ENCODE data around the gene LHFPL3.

The LHFPL3 gene

GRCh38 chr7:104825099-104825498 is 496.7 kb downstream of the LHFPL3 start:
- Histone ChIP-seq H2AFZ (ENCODE audit: low read length) (no peak overlapping the region), H3K9ac (ENCODE audit: low read length) (no peak overlapping the region), H3K9me2 (ENCODE audit: low read depth, low read length) (no peaks in the 10 kb centered on the region), H4K20me1 (ENCODE audit: insufficient read depth, low read length) (no peaks in the 10 kb centered on the region), H3K27me3 (ENCODE audit: insufficient read depth, low read length) (no peaks in the 10 kb centered on the region), H3F3A (ENCODE audit: insufficient read depth, low read length) (no peaks in the 10 kb centered on the region), H3K27ac (ENCODE audit: low read depth, low read length, poor library complexity, severe bottlenecking) (no peak overlapping the region), H3K9me3 (ENCODE audit: low read length) (no peaks in the 10 kb centered on the region), H3K4me3 (ENCODE audit: low read depth, low read length, poor library complexity, severe bottlenecking) (no peak overlapping the region), H3K79me2 (ENCODE audit: insufficient read depth, low read length) (no peaks in the 10 kb centered on the region), H3K4me2 (ENCODE audit: low read length) (no peak overlapping the region), H3K36me3 (ENCODE audit: insufficient read depth, low read length) (no peaks in the 10 kb centered on the region), H3K4me1 (ENCODE audit: insufficient read depth, low read length, severe bottlenecking) (no peaks in the 10 kb centered on the region)
- no peak for TF ChIP-seq CTCF (IDR thresholded peaks at IDR 0.05; ENCODE audit: low read length)
- no peak for TF ChIP-seq EZH2 (IDR thresholded peaks at IDR 0.05; ENCODE audit: borderline replicate concordance, low read length)

- no peak overlapping the region for H3K4me3 ChIP-seq (ENCODE audit: low read depth, low read length, poor library complexity, severe bottlenecking)
- no peaks in the 10 kb centered on the region for H3F3A ChIP-seq (ENCODE audit: insufficient read depth, low read length)
- H3K9me3 ChIP-seq (ENCODE audit: low read length) = no peaks in the 10 kb centered on the region
- H3K4me2 ChIP-seq (ENCODE audit: low read length) = no peak overlapping the region
- H3K4me1 ChIP-seq (ENCODE audit: insufficient read depth, low read length, severe bottlenecking) = no peaks in the 10 kb centered on the region
- H3K27me3 ChIP-seq (ENCODE audit: insufficient read depth, low read length) = no peaks in the 10 kb centered on the region
- no peak overlapping the region for H3K27ac ChIP-seq (ENCODE audit: low read depth, low read length, poor library complexity, severe bottlenecking)
- H3K9me2 ChIP-seq (ENCODE audit: low read depth, low read length) = no peaks in the 10 kb centered on the region
- no peak overlapping the region for H2AFZ ChIP-seq (ENCODE audit: low read length)
- H3K36me3 ChIP-seq (ENCODE audit: insufficient read depth, low read length) = no peaks in the 10 kb centered on the region
- no peaks in the 10 kb centered on the region for H4K20me1 ChIP-seq (ENCODE audit: insufficient read depth, low read length)
- H3K9ac ChIP-seq (ENCODE audit: low read length) = no peak overlapping the region
- no peaks in the 10 kb centered on the region for H3K79me2 ChIP-seq (ENCODE audit: insufficient read depth, low read length)
- TF ChIP-seq CTCF (IDR thresholded peaks at IDR 0.05; ENCODE audit: low read length) (no peak), EZH2 (IDR thresholded peaks at IDR 0.05; ENCODE audit: borderline replicate concordance, low read length) (no peak)
Observed at GRCh38 chr7:104826135-104826534, 497.7 kb downstream of the LHFPL3 start.

- Histone ChIP-seq H3K9me2 (ENCODE audit: low read depth, low read length) (no peaks in the 10 kb centered on the region), H3K36me3 (ENCODE audit: insufficient read depth, low read length) (no peaks in the 10 kb centered on the region), H3K4me1 (ENCODE audit: insufficient read depth, low read length, severe bottlenecking) (no peaks in the 10 kb centered on the region), H4K20me1 (ENCODE audit: insufficient read depth, low read length) (no peaks in the 10 kb centered on the region), H3K27me3 (ENCODE audit: insufficient read depth, low read length) (no peaks in the 10 kb centered on the region), H3F3A (ENCODE audit: insufficient read depth, low read length) (no peaks in the 10 kb centered on the region), H3K79me2 (ENCODE audit: insufficient read depth, low read length) (no peaks in the 10 kb centered on the region), H3K9me3 (ENCODE audit: low read length) (0 out of 2 replicates have a peak, but pooled peaks cover under 1% of the 10 kb centered on the region), H3K9ac (ENCODE audit: low read length) (no peak overlapping the region), H3K4me3 (ENCODE audit: low read depth, low read length, poor library complexity, severe bottlenecking) (no peak overlapping the region), H3K4me2 (ENCODE audit: low read length) (no peak overlapping the region), H3K27ac (ENCODE audit: low read depth, low read length, poor library complexity, severe bottlenecking) (no peak overlapping the region), H2AFZ (ENCODE audit: low read length) (no peak overlapping the region)
- TF ChIP-seq EZH2 (IDR thresholded peaks at IDR 0.05; ENCODE audit: borderline replicate concordance, low read length) (no peak), CTCF (IDR thresholded peaks at IDR 0.05; ENCODE audit: low read length) (no peak)
Observed at GRCh38 chr7:104836976-104837375, 508.6 kb downstream of the LHFPL3 start.

All from OCI-LY1 (cell line).